ENCODE data around the gene NTMT1.

- TF ChIP-seq POLR2AphosphoS5 (IDR thresholded peaks at IDR 0.05; ENCODE audit: low read depth) (no peak), SPI1 (IDR thresholded peaks at IDR 0.05; ENCODE audit: borderline replicate concordance, low read depth) (no peak), REST (IDR thresholded peaks at IDR 0.05; ENCODE audit: insufficient replicate concordance, low read depth) (no peak)
- TF ChIP-seq, protein P1, sequence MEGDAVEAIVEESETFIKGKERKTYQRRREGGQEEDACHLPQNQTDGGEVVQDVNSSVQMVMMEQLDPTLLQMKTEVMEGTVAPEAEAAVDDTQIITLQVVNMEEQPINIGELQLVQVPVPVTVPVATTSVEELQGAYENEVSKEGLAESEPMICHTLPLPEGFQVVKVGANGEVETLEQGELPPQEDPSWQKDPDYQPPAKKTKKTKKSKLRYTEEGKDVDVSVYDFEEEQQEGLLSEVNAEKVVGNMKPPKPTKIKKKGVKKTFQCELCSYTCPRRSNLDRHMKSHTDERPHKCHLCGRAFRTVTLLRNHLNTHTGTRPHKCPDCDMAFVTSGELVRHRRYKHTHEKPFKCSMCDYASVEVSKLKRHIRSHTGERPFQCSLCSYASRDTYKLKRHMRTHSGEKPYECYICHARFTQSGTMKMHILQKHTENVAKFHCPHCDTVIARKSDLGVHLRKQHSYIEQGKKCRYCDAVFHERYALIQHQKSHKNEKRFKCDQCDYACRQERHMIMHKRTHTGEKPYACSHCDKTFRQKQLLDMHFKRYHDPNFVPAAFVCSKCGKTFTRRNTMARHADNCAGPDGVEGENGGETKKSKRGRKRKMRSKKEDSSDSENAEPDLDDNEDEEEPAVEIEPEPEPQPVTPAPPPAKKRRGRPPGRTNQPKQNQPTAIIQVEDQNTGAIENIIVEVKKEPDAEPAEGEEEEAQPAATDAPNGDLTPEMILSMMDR (IDR thresholded peaks at IDR 0.05; ENCODE audit: insufficient read depth, low read length) = no peak
Observed at GRCh38 chr9:129673602-129674001, 47.6 kb downstream of the NTMT1 start.
